HG03432 (cell line): ENCODE data around the gene SLIT1.

Source experiments
- ATAC-seq: cut with Tn5 transposase; IDR thresholded peaks from one replicate; pipeline ENCODE4 v1.9.1; 2021; ENCODE audit warnings: mild to moderate bottlenecking, moderate library complexity; ENCODE audit not compliant: unreplicated experiment

The SLIT1 gene

GRCh38 chr10:97117372-97117771 lies 68.4 kb downstream of the SLIT1 start:
- ATAC-seq, result no peak

- no peak for ATAC-seq
Observed at GRCh38 chr10:97116462-97117162, 69.1 kb downstream of the SLIT1 start.

GRCh38 chr10:97115846-97116245 lies 69.9 kb downstream of the SLIT1 start:
- no peak for ATAC-seq

GRCh38 chr10:97111615-97112014 lies 74.1 kb downstream of the SLIT1 start:
- ATAC-seq, result no peak

- no peak for ATAC-seq
Observed at GRCh38 chr10:97109547-97109946, 76.2 kb downstream of the SLIT1 start.

GRCh38 chr10:97107551-97107950 lies 78.2 kb downstream of the SLIT1 start:
- ATAC-seq, result no peak

- no peak for ATAC-seq
Observed at GRCh38 chr10:97106207-97106606, 79.6 kb downstream of the SLIT1 start.

GRCh38 chr10:97105303-97105702 lies 80.5 kb downstream of the SLIT1 start:
- no peak for ATAC-seq

- ATAC-seq, result no peak
Observed at GRCh38 chr10:97103316-97104080, 82.3 kb downstream of the SLIT1 start.

- no peak for ATAC-seq
Observed at GRCh38 chr10:97102441-97102840, 83.3 kb downstream of the SLIT1 start.

GRCh38 chr10:97101166-97101940 lies 84.4 kb downstream of the SLIT1 start:
- no peak for ATAC-seq

GRCh38 chr10:97100657-97101056 lies 85.1 kb downstream of the SLIT1 start:
- ATAC-seq, result no peak

GRCh38 chr10:97099868-97100267 lies 85.9 kb downstream of the SLIT1 start:
- ATAC-seq, result no peak

- ATAC-seq, result no peak
Observed at GRCh38 chr10:97099089-97099488, 86.7 kb downstream of the SLIT1 start.

GRCh38 chr10:97097084-97097433 lies 88.7 kb downstream of the SLIT1 start:
- no peak for ATAC-seq

- ATAC-seq, result no peak
Observed at GRCh38 chr10:97096261-97097083, 89.3 kb downstream of the SLIT1 start.

GRCh38 chr10:97095701-97096260 lies 90.0 kb downstream of the SLIT1 start:
- ATAC-seq, result no peak

GRCh38 chr10:97090644-97091043 lies 95.1 kb downstream of the SLIT1 start:
- ATAC-seq, result no peak

GRCh38 chr10:97090035-97090434 lies 95.7 kb downstream of the SLIT1 start:
- ATAC-seq, result no peak

GRCh38 chr10:97089209-97089870 lies 96.4 kb downstream of the SLIT1 start:
- no peak for ATAC-seq
